ENCODE data around the gene RAD18. TPM values are rescaled to one million over a fixed set of nuclear protein-coding genes. Genes with fewer than 3 reads are reported as not detected.

The RAD18 gene
- total and polyA plus RNA-seq, 12 donors: 2.0 to 11.4 (median 8.5) TPM

- H3K36me3 ChIP-seq (replicated peaks in 1 of 2): no peaks in the 10 kb centered on the region
- TF ChIP-seq, protein P1, sequence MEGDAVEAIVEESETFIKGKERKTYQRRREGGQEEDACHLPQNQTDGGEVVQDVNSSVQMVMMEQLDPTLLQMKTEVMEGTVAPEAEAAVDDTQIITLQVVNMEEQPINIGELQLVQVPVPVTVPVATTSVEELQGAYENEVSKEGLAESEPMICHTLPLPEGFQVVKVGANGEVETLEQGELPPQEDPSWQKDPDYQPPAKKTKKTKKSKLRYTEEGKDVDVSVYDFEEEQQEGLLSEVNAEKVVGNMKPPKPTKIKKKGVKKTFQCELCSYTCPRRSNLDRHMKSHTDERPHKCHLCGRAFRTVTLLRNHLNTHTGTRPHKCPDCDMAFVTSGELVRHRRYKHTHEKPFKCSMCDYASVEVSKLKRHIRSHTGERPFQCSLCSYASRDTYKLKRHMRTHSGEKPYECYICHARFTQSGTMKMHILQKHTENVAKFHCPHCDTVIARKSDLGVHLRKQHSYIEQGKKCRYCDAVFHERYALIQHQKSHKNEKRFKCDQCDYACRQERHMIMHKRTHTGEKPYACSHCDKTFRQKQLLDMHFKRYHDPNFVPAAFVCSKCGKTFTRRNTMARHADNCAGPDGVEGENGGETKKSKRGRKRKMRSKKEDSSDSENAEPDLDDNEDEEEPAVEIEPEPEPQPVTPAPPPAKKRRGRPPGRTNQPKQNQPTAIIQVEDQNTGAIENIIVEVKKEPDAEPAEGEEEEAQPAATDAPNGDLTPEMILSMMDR (IDR thresholded peaks at IDR 0.05): no peak
- DNase-seq: no peak
- no peaks in the 10 kb centered on the region for H3K9me3 ChIP-seq (replicated peaks in 1 of 3)
- H3K27ac ChIP-seq: no peak overlapping the region
- no peaks in the 10 kb centered on the region for H3K4me1 ChIP-seq (replicated peaks in 1 of 2)
- 80 to 87% (median 80%) methylated on average over 7 of the region's 7 CpGs for WGBS, 4 donors
- no peak overlapping the region for H3K4me3 ChIP-seq
- intact Hi-C loops (cut with DNase I): no loop called here
- H3K27me3 ChIP-seq: no peaks in the 10 kb centered on the region
These were observed 75.6 kb downstream of the RAD18 start for GRCh38 chr3:8887435-8888300.

- no peaks in the 10 kb centered on the region for H3K9me3 ChIP-seq (replicated peaks in 1 of 3)
- intact Hi-C loops (cut with DNase I): no loop called here
- H3K4me1 ChIP-seq (replicated peaks in 1 of 2): no peaks in the 10 kb centered on the region
- no peak overlapping the region for H3K27ac ChIP-seq
- WGBS, 4 donors: 73 to 89% (median 80%) methylated on average over 4 of the region's 4 CpGs
- TF ChIP-seq, protein P1 (IDR thresholded peaks at IDR 0.05): no peak
- no peak for TF ChIP-seq POLR2A (IDR thresholded peaks at IDR 0.05)
- H3K36me3 ChIP-seq (replicated peaks in 1 of 2): no peaks in the 10 kb centered on the region
- H3K27me3 ChIP-seq: no peaks in the 10 kb centered on the region
- DNase-seq: no peak
- H3K4me3 ChIP-seq: no peak overlapping the region
These were observed 76.7 kb downstream of the RAD18 start for GRCh38 chr3:8886546-8886945.

GRCh38 chr3:8885536-8886316 is 77.5 kb downstream of the RAD18 start:
- TF ChIP-seq, protein P1 (IDR thresholded peaks at IDR 0.05): no peak
- TF ChIP-seq POLR2A (IDR thresholded peaks at IDR 0.05): no peak

DNA sequence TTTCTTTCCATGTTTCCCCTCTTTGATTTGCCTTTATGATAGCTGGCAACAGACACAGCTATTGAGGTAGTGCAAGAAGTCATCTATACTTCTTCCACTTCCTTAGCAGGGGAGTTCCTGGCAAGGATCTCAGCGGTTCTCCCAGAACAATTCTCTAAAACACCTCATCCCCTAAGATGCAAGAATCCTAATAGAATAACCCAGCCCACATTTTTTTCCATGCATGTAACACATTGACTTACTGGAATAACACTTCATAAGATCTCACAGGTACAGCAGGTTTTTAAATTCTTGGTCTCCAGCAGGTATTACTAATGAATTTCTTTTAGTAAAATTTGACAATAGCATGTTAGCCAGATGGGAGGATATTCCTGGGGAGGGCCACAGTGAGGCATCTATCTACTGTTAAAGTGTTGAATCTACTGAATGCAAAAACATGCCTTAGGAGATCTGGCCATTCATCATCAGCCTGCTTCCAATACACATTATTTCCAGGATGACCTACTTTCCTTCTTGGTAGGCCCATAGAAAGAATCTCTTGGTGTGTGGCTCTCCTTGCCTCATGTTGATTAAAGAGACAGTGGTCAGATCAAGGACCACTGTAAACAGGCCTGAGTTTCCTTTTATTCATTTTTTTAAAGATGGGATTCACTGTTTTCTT is 78.5 kb downstream of the RAD18 start:
- Histone ChIP-seq H3K9me3 (replicated peaks in 1 of 3) (no peaks in the 10 kb centered on the region), H3K4me3 (no peak overlapping the region), H3K27ac (no peak overlapping the region), H3K36me3 (replicated peaks in 1 of 2) (no peaks in the 10 kb centered on the region), H3K27me3 (no peaks in the 10 kb centered on the region), H3K4me1 (replicated peaks in 1 of 2) (no peaks in the 10 kb centered on the region)
- intact Hi-C loops (cut with DNase I): no loop called here
- TF ChIP-seq, protein P1 (IDR thresholded peaks at IDR 0.05): no peak
- no peak for TF ChIP-seq POLR2A (IDR thresholded peaks at IDR 0.05)
- no peak for DNase-seq
- 94 to 100% (median 97%) methylated on average over 1 of the region's 1 CpG for WGBS, 4 donors

More at GRCh38 chr3:8885536-8886316, 77.5 kb downstream of the RAD18 start:
- Histone ChIP-seq H3K4me1 (replicated peaks in 1 of 2) (no peaks in the 10 kb centered on the region), H3K27ac (no peak overlapping the region), H3K36me3 (replicated peaks in 1 of 2) (no peaks in the 10 kb centered on the region), H3K4me3 (no peak overlapping the region), H3K27me3 (no peaks in the 10 kb centered on the region), H3K9me3 (replicated peaks in 1 of 3) (no peaks in the 10 kb centered on the region)
- intact Hi-C loops (cut with DNase I): no loop called here
- DNase-seq: no peak
